Caco-2 (cell line): ENCODE measurements around the gene SOX18. TPM values are rescaled to one million over a fixed set of nuclear protein-coding genes. Genes with fewer than 3 reads are reported as not detected.

Experiments used
- BruUV-seq: library from RNA; stranded (reverse); fragments of 400-500 nt; replicated peaks from 2 replicates; lab custom pipeline; 2021; lab: Mats Ljungman, UMichigan
- CTCF ChIA-PET: fragments of 300-600 bp; sonication (Branson Sonifier 250); formaldehyde crosslinking; loops from one replicate; lab custom pipeline; 2022; ENCODE audit warnings: antibody characterized with exemption; lab: Charles Lee
- POLR2A ChIA-PET: fragments of 300-600 bp; sonication (Branson Sonifier 250); formaldehyde crosslinking; loops from one replicate; lab custom pipeline; 2022; ENCODE audit warnings: antibody characterized with exemption; lab: Charles Lee
- DNase-seq, 2 experiments: peaks; one replicate each; pipeline versions ENCODE4 v3.0.0 to v3.0.0-alpha.2; 2020 to 2022
- H3K27me3 ChIP-seq: replicated peaks from 2 replicates; pipeline ENCODE4 v1.6.0; 2011; ENCODE audit warnings: low read length; ENCODE audit not compliant: control insufficient read depth, insufficient read depth
- H3K36me3 ChIP-seq: 2 replicates; pipeline ENCODE4 v1.5.1; 2011; ENCODE audit warnings: low read length; ENCODE audit not compliant: control insufficient read depth, insufficient read depth
- H3K4me1 ChIP-seq: fragments of 250-450 bp; sonication (Bioruptor Pico); 2 replicates; pipeline ENCODE4 v1.5.1; 2020; ENCODE audit warnings: mild to moderate bottlenecking
- H3K4me3 ChIP-seq: 2 replicates; pipeline ENCODE4 v1.5.1; 2011; ENCODE audit warnings: low read depth, mild to moderate bottlenecking, control low read depth, low read length
- H3K9me3 ChIP-seq: fragments of 250-450 bp; sonication (Bioruptor Pico); 2 replicates; pipeline ENCODE4 v1.5.1; 2020; ENCODE audit warnings: mild to moderate bottlenecking, moderate library complexity
- H3K27ac Mint-ChIP-seq: one replicate; pipeline ENCODE4 v1.8.0; 2022; ENCODE audit warnings: mixed read lengths; ENCODE audit not compliant: unreplicated experiment
- H3K27me3 Mint-ChIP-seq: one replicate; pipeline ENCODE4 v1.8.0; 2022; ENCODE audit warnings: mixed read lengths; ENCODE audit not compliant: insufficient read depth, unreplicated experiment
- H3K36me3 Mint-ChIP-seq: one replicate; pipeline ENCODE4 v1.8.0; 2022; ENCODE audit warnings: mild to moderate bottlenecking, mixed read lengths; ENCODE audit not compliant: insufficient read depth, unreplicated experiment
- H3K4me1 Mint-ChIP-seq: one replicate; pipeline ENCODE4 v1.8.0; 2022; ENCODE audit warnings: low read depth, mixed read lengths; ENCODE audit not compliant: unreplicated experiment
- H3K4me3 Mint-ChIP-seq: one replicate; pipeline ENCODE4 v1.8.0; 2022; ENCODE audit warnings: mild to moderate bottlenecking, moderate library complexity, mixed read lengths; ENCODE audit not compliant: unreplicated experiment
- H3K9me3 Mint-ChIP-seq: one replicate; pipeline ENCODE4 v1.8.0; 2022; ENCODE audit warnings: mixed read lengths; ENCODE audit not compliant: unreplicated experiment
- intact Hi-C: fragments of 100-400 bp; cut with micrococcal nuclease; formaldehyde crosslinking; loops from one replicate; pipeline ENCODE4 v1.10.0; 2022; ENCODE audit not compliant: unreplicated experiment
- total RNA-seq: library from RNA; stranded (reverse); gene quantifications from 2 replicates; pipeline ENCODE4 v1.2.3, GENCODE V29; 2022
- TF ChIP-seq, protein P1 (sequence below), 2 experiments: fragments of 200-600 bp in 1 of 2; IDR thresholded peaks; 1 replicate in 1 of 2; 2 replicates in 1 of 2; pipeline versions ENCODE4 v1.5.1 to v1.8.0; 2011 to 2022; ENCODE audit warnings: antibody characterized with exemption in 1 of 2, control low read depth in 1 of 2, inconsistent platforms in 1 of 2, low read depth in 1 of 2, low read length in 1 of 2, mild to moderate bottlenecking in 1 of 2, moderate library complexity in 1 of 2; ENCODE audit not compliant: insufficient read depth in 1 of 2, severe bottlenecking in 1 of 2, unreplicated experiment in 1 of 2

Gene SOX18
- total RNA-seq, 1 experiment from 2014 or later: 0.84 TPM

DNA sequence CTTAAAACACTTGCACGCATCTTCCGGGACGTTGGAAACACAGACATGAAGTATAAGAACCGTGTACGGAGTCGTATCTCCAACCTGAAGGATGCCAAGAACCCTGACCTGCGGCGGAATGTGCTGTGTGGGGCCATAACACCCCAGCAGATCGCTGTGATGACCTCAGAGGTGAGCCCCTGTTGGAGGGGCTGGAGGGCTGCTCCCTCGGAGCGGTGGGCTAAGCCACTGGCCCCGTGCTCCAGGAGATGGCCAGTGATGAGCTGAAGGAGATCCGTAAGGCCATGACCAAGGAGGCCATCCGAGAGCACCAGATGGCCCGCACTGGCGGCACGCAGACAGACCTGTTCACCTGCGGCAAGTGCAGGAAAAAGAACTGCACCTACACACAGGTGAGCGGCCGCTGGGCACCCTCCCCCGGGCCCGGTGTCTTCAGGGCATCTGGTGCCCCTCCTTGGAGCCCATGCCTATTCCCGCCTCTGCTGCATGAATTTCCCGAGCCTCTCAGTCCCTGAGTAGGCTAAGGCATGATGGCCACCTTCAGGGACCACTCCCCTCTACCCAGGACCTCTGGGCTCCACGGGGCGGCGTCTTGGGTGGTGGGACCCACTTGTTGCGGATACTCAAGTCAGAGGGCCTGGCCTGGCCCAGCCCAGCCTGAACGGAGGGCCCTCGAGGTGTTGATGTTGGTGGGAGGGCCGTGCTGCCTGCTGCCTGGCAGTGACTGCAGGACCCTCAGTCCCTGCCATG is 21.0 kb upstream of the SOX18 start:
- intact Hi-C loops: no loop called here
- no peaks in the 10 kb centered on the region for H3K27me3 ChIP-seq
- ChIA-PET CTCF (interaction anchor here (0.7 to 2.1 kb wide), 5 partner anchors 8 to 66 kb away, joined by 3 to 10 read pairs (median 5); partner anchors contain the start of genes LKAAEAR1, OPRL1, RGS19 and TCEA2), POLR2A (no interaction called here)
- H3K4me1 Mint-ChIP-seq: peaks cover 7% of the 10 kb centered on the region
- TF ChIP-seq, protein P1, sequence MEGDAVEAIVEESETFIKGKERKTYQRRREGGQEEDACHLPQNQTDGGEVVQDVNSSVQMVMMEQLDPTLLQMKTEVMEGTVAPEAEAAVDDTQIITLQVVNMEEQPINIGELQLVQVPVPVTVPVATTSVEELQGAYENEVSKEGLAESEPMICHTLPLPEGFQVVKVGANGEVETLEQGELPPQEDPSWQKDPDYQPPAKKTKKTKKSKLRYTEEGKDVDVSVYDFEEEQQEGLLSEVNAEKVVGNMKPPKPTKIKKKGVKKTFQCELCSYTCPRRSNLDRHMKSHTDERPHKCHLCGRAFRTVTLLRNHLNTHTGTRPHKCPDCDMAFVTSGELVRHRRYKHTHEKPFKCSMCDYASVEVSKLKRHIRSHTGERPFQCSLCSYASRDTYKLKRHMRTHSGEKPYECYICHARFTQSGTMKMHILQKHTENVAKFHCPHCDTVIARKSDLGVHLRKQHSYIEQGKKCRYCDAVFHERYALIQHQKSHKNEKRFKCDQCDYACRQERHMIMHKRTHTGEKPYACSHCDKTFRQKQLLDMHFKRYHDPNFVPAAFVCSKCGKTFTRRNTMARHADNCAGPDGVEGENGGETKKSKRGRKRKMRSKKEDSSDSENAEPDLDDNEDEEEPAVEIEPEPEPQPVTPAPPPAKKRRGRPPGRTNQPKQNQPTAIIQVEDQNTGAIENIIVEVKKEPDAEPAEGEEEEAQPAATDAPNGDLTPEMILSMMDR (IDR thresholded peaks at IDR 0.05; ENCODE audit: insufficient read depth in 1 of 2, low read depth in 1 of 2, low read length in 1 of 2, severe bottlenecking in 1 of 2, unreplicated experiment in 1 of 2): no peak
- H3K9me3 ChIP-seq: no peaks in the 10 kb centered on the region
- no peak overlapping the region for H3K4me3 ChIP-seq
- no peaks in the 10 kb centered on the region for H3K4me1 ChIP-seq
- no peak for DNase-seq
- no TSS peak for BruUV-seq
- no peaks in the 10 kb centered on the region for H3K27me3 Mint-ChIP-seq
- H3K36me3 Mint-ChIP-seq: peaks cover 17% of the 10 kb centered on the region
- no peak overlapping the region for H3K27ac Mint-ChIP-seq
- H3K36me3 ChIP-seq: no peaks in the 10 kb centered on the region
- H3K9me3 Mint-ChIP-seq: no peaks in the 10 kb centered on the region
- H3K4me3 Mint-ChIP-seq: no peak overlapping the region

DNA sequence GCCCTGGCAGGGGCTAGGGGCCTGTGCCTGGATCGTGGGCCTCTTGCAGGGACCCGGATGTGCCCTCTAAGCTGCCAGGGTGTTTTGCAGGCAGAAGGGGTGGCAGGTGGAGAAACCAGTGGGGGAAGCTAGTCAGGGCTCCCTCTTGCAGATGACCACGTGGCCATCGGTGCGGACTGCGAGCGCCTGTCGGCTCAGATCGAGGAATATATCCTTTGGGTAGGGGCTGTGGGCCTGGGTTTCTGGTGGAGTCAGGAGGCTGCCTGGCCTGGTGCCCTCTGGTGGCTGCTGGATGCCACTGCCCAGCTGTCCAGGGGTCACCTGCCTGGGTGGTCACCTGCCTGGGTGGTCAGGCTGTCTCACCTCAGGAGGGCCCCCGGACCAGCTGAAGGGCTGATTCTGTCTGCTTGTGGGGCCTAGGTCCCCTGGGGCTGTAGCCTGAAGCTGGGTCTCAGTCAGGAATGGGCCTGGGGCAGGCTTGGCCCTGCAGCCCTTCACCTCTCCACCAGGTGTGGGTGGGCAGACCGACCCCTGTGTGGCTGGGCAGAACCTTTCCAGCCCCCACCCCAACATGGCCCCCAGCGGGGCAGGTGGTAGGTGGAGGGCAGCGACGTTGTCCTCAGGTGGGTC is 20.3 kb upstream of the SOX18 start:
- H3K9me3 ChIP-seq: no peaks in the 10 kb centered on the region
- POLR2A ChIA-PET: no interaction called here
- Mint-ChIP-seq H3K4me3 (no peak overlapping the region), H3K27ac (no peak overlapping the region), H3K4me1 (peaks cover 12% of the 10 kb centered on the region), H3K9me3 (no peaks in the 10 kb centered on the region), H3K27me3 (no peaks in the 10 kb centered on the region), H3K36me3 (peaks cover 17% of the 10 kb centered on the region)
- H3K27me3 ChIP-seq: no peaks in the 10 kb centered on the region
- intact Hi-C loops: loop anchor here (1.0 to 10.0 kb wide), 3 partner anchors 30 to 175 kb away; partner anchors contain the start of gene DNAJC5
- H3K4me3 ChIP-seq: no peak overlapping the region
- H3K4me1 ChIP-seq: no peaks in the 10 kb centered on the region
- DNase-seq: peak; percentile 84 to 88
- CTCF ChIA-PET: interaction anchor here (0.7 to 2.1 kb wide), 4 partner anchors 10 to 65 kb away, joined by 3 to 10 read pairs (median 5); partner anchors contain the start of genes LKAAEAR1, OPRL1 and RGS19
- TF ChIP-seq, protein P1 (IDR thresholded peaks at IDR 0.05; ENCODE audit: insufficient read depth in 1 of 2, low read depth in 1 of 2, low read length in 1 of 2, severe bottlenecking in 1 of 2, unreplicated experiment in 1 of 2): peak; percentile 99
- no TSS peak for BruUV-seq
- no peaks in the 10 kb centered on the region for H3K36me3 ChIP-seq

DNA sequence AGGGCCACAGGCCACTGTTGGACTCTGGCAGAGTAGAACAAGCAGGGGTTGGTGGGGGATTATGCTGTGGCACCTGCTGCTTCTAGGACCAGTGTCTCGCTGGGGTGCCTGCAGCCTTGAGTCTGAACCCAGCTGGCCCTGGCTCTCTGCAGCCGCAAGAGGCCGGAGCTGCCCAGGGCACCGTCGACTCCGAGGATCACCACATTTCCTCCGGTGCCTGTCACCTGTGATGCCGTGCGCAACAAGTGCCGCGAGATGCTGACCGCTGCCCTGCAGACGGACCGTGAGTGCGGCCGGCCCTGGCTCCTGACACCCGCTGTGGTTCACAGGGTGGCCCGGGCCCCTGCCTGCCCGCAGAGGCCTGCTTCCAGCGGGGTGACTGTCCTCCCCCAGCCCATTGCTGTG is 19.8 kb upstream of the SOX18 start:
- Mint-ChIP-seq H3K27me3 (no peaks in the 10 kb centered on the region), H3K27ac (no peak overlapping the region), H3K4me1 (peaks cover 13% of the 10 kb centered on the region), H3K4me3 (no peak overlapping the region), H3K36me3 (peaks cover 17% of the 10 kb centered on the region), H3K9me3 (no peaks in the 10 kb centered on the region)
- ChIA-PET POLR2A (no interaction called here), CTCF (interaction anchor here (1.2 to 2.1 kb wide), 3 partner anchors 11 to 31 kb away, joined by 5 to 10 read pairs (median 5); partner anchors contain the start of genes LKAAEAR1, OPRL1 and RGS19)
- intact Hi-C loops: loop anchor here (1.0 to 10.0 kb wide), 3 partner anchors 30 to 174 kb away; partner anchors contain the start of gene DNAJC5
- Histone ChIP-seq H3K4me3 (no peak overlapping the region), H3K4me1 (0 out of 2 replicates have a peak, but pooled peaks cover under 1% of the 10 kb centered on the region), H3K9me3 (no peaks in the 10 kb centered on the region), H3K36me3 (no peaks in the 10 kb centered on the region), H3K27me3 (no peaks in the 10 kb centered on the region)
- TF ChIP-seq, protein P1 (IDR thresholded peaks at IDR 0.05; ENCODE audit: insufficient read depth in 1 of 2, low read depth in 1 of 2, low read length in 1 of 2, severe bottlenecking in 1 of 2, unreplicated experiment in 1 of 2): no peak
- no peak for DNase-seq
- BruUV-seq: no TSS peak
